CD4-positive, alpha-beta T cell (primary cell): ENCODE data around the gene RNF144A. TPM values are rescaled to one million over a fixed set of nuclear protein-coding genes. Genes with fewer than 3 reads are reported as not detected.
A peak's percentile ranks its signal among the peaks of the same experiment; 100 is the strongest.

Source experiments
- ATAC-seq: fragments of 200-7000 bp; cut with Tn5 transposase; one replicate; pipeline ENCODE4 v1.10.0; 2022; ENCODE audit warnings: mild to moderate bottlenecking; ENCODE audit not compliant: poor library complexity
- CTCF ChIA-PET: fragments of 350-600 bp; sonication (Branson Sonifier 250); formaldehyde crosslinking; loops from one replicate; lab custom pipeline; 2021; ENCODE audit warnings: antibody characterized with exemption, inconsistent platforms; lab: Charles Lee
- POLR2A ChIA-PET: fragments of 350-600 bp; sonication (Branson Sonifier 250); formaldehyde crosslinking; loops from one replicate; lab custom pipeline; 2021; ENCODE audit warnings: antibody characterized with exemption, inconsistent platforms; lab: Charles Lee
- DNase-seq, 14 experiments: peaks; one replicate each; pipeline ENCODE4 v3.0.0-alpha.2; 2013 to 2020; ENCODE audit warnings: mixed read lengths in 2 of 14
- H3K27ac ChIP-seq, 2 donors: one replicate each; pipeline versions ENCODE4 v1.5.1 to v1.7.0; 2013; ENCODE audit warnings: low read length in 2 of 2, low read depth in 1 of 2, mild to moderate bottlenecking in 1 of 2
- H3K27me3 ChIP-seq, 2 experiments: 1 replicate in 1 of 2; 2 replicates in 1 of 2; pipeline versions ENCODE4 v1.6.1 to v1.7.0; 2013; ENCODE audit warnings: low read length in 2 of 2, control low read depth in 1 of 2, mild to moderate bottlenecking in 1 of 2, moderate library complexity in 1 of 2; ENCODE audit not compliant: insufficient read depth in 2 of 2, control insufficient read depth in 1 of 2
- H3K36me3 ChIP-seq: one replicate; pipeline ENCODE4 v1.6.1; 2013; ENCODE audit warnings: low read length, control low read depth; ENCODE audit not compliant: insufficient read depth
- H3K4me1 ChIP-seq: one replicate; pipeline ENCODE4 v1.6.1; 2013; ENCODE audit warnings: low read length, control low read depth; ENCODE audit not compliant: insufficient read depth
- H3K4me3 ChIP-seq: one replicate; pipeline ENCODE4 v1.5.1; 2013; ENCODE audit warnings: mild to moderate bottlenecking, low read length, moderate library complexity
- H3K9me3 ChIP-seq, 2 experiments: 1 replicate in 1 of 2; 2 replicates in 1 of 2; pipeline versions ENCODE4 v1.6.1 to v1.7.0; 2013; ENCODE audit warnings: low read length in 2 of 2, mild to moderate bottlenecking in 2 of 2, control low read depth in 1 of 2, moderate library complexity in 1 of 2; ENCODE audit not compliant: control insufficient read depth in 1 of 2, insufficient read depth in 1 of 2
- H3K27ac Mint-ChIP-seq: one replicate; pipeline ENCODE4 v1.8.0; 2020; ENCODE audit warnings: mixed read lengths
- H3K27me3 Mint-ChIP-seq: one replicate; pipeline ENCODE4 v1.8.0; 2021; ENCODE audit warnings: mixed read lengths
- H3K36me3 Mint-ChIP-seq: one replicate; pipeline ENCODE4 v1.8.0; 2021; ENCODE audit warnings: low read depth, mixed read lengths
- H3K4me1 Mint-ChIP-seq: one replicate; pipeline ENCODE4 v1.8.0; 2021; ENCODE audit warnings: low read depth, mixed read lengths
- H3K4me3 Mint-ChIP-seq: one replicate; pipeline ENCODE4 v1.8.0; 2020; ENCODE audit warnings: mild to moderate bottlenecking, mixed read lengths
- H3K9me3 Mint-ChIP-seq: one replicate; pipeline ENCODE4 v1.8.0; 2020; ENCODE audit warnings: mixed read lengths
- CTCF ChIP-seq: fragments of 200-600 bp; IDR thresholded peaks from one replicate; pipeline ENCODE4 v1.8.0; 2022; ENCODE audit warnings: antibody characterized with exemption, mild to moderate bottlenecking
- intact Hi-C, 2 experiments: fragments of 100-400 bp; cut with DNase I in 1 of 2; cut with micrococcal nuclease in 1 of 2; formaldehyde crosslinking; loops; one replicate each; pipeline versions ENCODE4 v1.15.1 to v1.9.0; 2023 to 2025; cut with DNase I, micrococcal nuclease
- total RNA-seq, 174 experiments: library from RNA in 2 of 174; stranded (reverse) in 2 of 174; gene quantifications; one replicate each; pipeline ENCODE4 v1.2.3 and lab custom pipeline; 2021 to 2026

RNF144A gene
- total RNA-seq, 2 experiments from 2014 or later: 39.0 to 40.1 TPM

- peaks cover 4% of the 10 kb centered on the region for H3K9me3 Mint-ChIP-seq
- CTCF ChIA-PET: interaction anchor here (1.3 to 1.9 kb wide), 2 partner anchors 8 to 11 kb away, joined by 5 to 7 read pairs; no protein-coding TSS in a partner anchor
- peaks cover 30% of the 10 kb centered on the region for H3K36me3 Mint-ChIP-seq
- no peak overlapping the region for H3K4me3 ChIP-seq
- H3K36me3 ChIP-seq: no peaks in the 10 kb centered on the region
- no peak overlapping the region for H3K27ac Mint-ChIP-seq
- no peaks in the 10 kb centered on the region for H3K27me3 Mint-ChIP-seq
- POLR2A ChIA-PET: interaction anchor here (0.6 to 1.8 kb wide), 5 partner anchors 11 to 41 kb away, joined by 3 to 5 read pairs (median 4); partner anchors contain the start of genes CMPK2, RNF144A and RSAD2
- no peak for TF ChIP-seq CTCF
- H3K4me1 ChIP-seq: peaks cover 45% of the 10 kb centered on the region
- DNase-seq (no peak), ATAC-seq (no peak)
- H3K27me3 ChIP-seq: no peaks in the 10 kb centered on the region
- H3K9me3 ChIP-seq: peaks cover 0 to 6% of the 10 kb centered on the region in 2 experiments
- H3K4me1 Mint-ChIP-seq: peaks cover 48% of the 10 kb centered on the region
- H3K27ac ChIP-seq: no peak overlapping the region
- no peak overlapping the region for H3K4me3 Mint-ChIP-seq
- intact Hi-C loops: no loop called here
These were observed 11.5 kb upstream of the RNF144A start for GRCh38 chr2:6905668-6906067.

GRCh38 chr2:6906165-6906741 lies 11.0 kb upstream of the RNF144A start:
- H3K27ac Mint-ChIP-seq: peak overlapping the region; percentile 85
- peaks cover 24% of the 10 kb centered on the region for H3K36me3 Mint-ChIP-seq
- peaks cover 51% of the 10 kb centered on the region for H3K4me1 ChIP-seq
- H3K4me3 ChIP-seq: no peak overlapping the region
- H3K36me3 ChIP-seq: no peaks in the 10 kb centered on the region
- peaks cover 54% of the 10 kb centered on the region for H3K4me1 Mint-ChIP-seq
- H3K4me3 Mint-ChIP-seq: no peak overlapping the region
- no peak overlapping the region for H3K27ac ChIP-seq
- ChIA-PET CTCF (interaction anchor here (1.3 to 1.9 kb wide), 2 partner anchors 9 to 10 kb away, joined by 5 to 7 read pairs; no protein-coding TSS in a partner anchor), POLR2A (interaction anchor here (1.0 to 1.8 kb wide), 4 partner anchors 11 to 41 kb away, joined by 3 to 5 read pairs (median 4); partner anchors contain the start of genes CMPK2, RNF144A and RSAD2)
- no peak for DNase-seq
- no peaks in the 10 kb centered on the region for H3K27me3 ChIP-seq
- TF ChIP-seq CTCF: no peak
- no peak for ATAC-seq
- peaks cover 0 to 6% of the 10 kb centered on the region in 2 experiments for H3K9me3 ChIP-seq
- H3K27me3 Mint-ChIP-seq: no peaks in the 10 kb centered on the region
- intact Hi-C loops: no loop called here
- H3K9me3 Mint-ChIP-seq: peaks cover 4% of the 10 kb centered on the region

GRCh38 chr2:6908291-6908690 lies 8.9 kb upstream of the RNF144A start:
- Histone ChIP-seq H3K36me3 (no peaks in the 10 kb centered on the region), H3K4me3 (no peak overlapping the region), H3K9me3 (peaks cover 0 to 6% of the 10 kb centered on the region in 2 experiments), H3K4me1 (peaks cover 71% of the 10 kb centered on the region), H3K27ac (peak overlapping the region; percentile 6 to 21), H3K27me3 (no peaks in the 10 kb centered on the region)
- peaks cover 75% of the 10 kb centered on the region for H3K4me1 Mint-ChIP-seq
- intact Hi-C loops: no loop called here
- H3K27me3 Mint-ChIP-seq: no peaks in the 10 kb centered on the region
- H3K27ac Mint-ChIP-seq: peak overlapping the region; percentile 85
- POLR2A ChIA-PET: interaction anchor here (0.8 to 3.8 kb wide), 6 partner anchors 9 to 104 kb away, joined by 3 to 15 read pairs (median 4); partner anchors contain the start of genes RNF144A and RSAD2
- H3K4me3 Mint-ChIP-seq: no peak overlapping the region
- CTCF ChIA-PET: interaction anchor here (1.4 kb wide), 1 partner anchor 8 kb away, joined by 4 read pairs; no protein-coding TSS in a partner anchor
- ATAC-seq (no peak), DNase-seq (no peak)
- peaks cover 4% of the 10 kb centered on the region for H3K36me3 Mint-ChIP-seq
- TF ChIP-seq CTCF: no peak
- H3K9me3 Mint-ChIP-seq: no peaks in the 10 kb centered on the region
